SK-N-SH (cell line): ENCODE results near the gene LARP4. TPM values are rescaled to one million over a fixed set of nuclear protein-coding genes. Genes with fewer than 3 reads are reported as not detected.
"Not testable (repeated sequence)": the region's sequence is repeated elsewhere in the genome, so short reads cannot be mapped to it uniquely, and the experiment has no call there.

Experiments used
- CTCF ChIA-PET: fragments of 300-600, 350-600 bp; formaldehyde crosslinking; extraction: SDS; loops from one replicate; lab custom pipeline; 2021; lab: Yijun Ruan, JAX
- POLR2A ChIA-PET: fragments of 350-600 bp; sonication (Branson Sonifier 250); formaldehyde crosslinking; extraction: SDS; loops from one replicate; lab custom pipeline; 2020; ENCODE audit warnings: antibody characterized with exemption, inconsistent platforms; lab: Yijun Ruan, JAX
- DNase-seq: peaks from one replicate; pipeline ENCODE4 v3.0.0; 2012
- H2AFZ ChIP-seq: fragments of 200-600 bp; sonication (generic); 2 replicates; pipeline ENCODE4 v1.8.1; 2016; ENCODE audit warnings: antibody characterized with exemption, mild to moderate bottlenecking, low read depth
- H3F3A ChIP-seq: fragments of 200-600 bp; sonication (generic); replicated peaks from 2 replicates; pipeline ENCODE3; 2016; ENCODE audit warnings: antibody characterized with exemption, mild to moderate bottlenecking; ENCODE audit not compliant: insufficient read depth
- H3K27ac ChIP-seq, 2 experiments: fragments of 200-500 bp in 1 of 2; fragments of 200-600 bp in 1 of 2; sonication (Bioruptor generic) in 1 of 2; sonication (generic), shearing (Covaris generic) in 1 of 2; 2 replicates each; pipeline versions ENCODE4 v1.5.1 to v1.6.1; 2014 to 2016; ENCODE audit warnings: low read depth in 2 of 2, inconsistent platforms in 1 of 2, low read length in 1 of 2, mild to moderate bottlenecking in 1 of 2, mixed read lengths in 1 of 2
- H3K27me3 ChIP-seq: fragments of 200-600 bp; sonication (generic), shearing (Covaris generic); 2 replicates; pipeline ENCODE4 v1.6.1; 2016; ENCODE audit warnings: mixed run types; ENCODE audit not compliant: insufficient read depth
- H3K36me3 ChIP-seq, 2 experiments: fragments of 200-500 bp in 1 of 2; fragments of 200-600 bp in 1 of 2; sonication (Bioruptor generic) in 1 of 2; sonication (generic) in 1 of 2; replicated peaks in 1 of 2; 2 replicates each; pipeline versions ENCODE3 to v1.5.1; 2014 to 2016; ENCODE audit warnings: low read length in 1 of 2, mild to moderate bottlenecking in 1 of 2; ENCODE audit not compliant: insufficient read depth in 2 of 2, control insufficient read depth in 1 of 2
- H3K4me1 ChIP-seq, 2 experiments: fragments of 200-500 bp in 1 of 2; fragments of 200-600 bp in 1 of 2; sonication (Bioruptor generic) in 1 of 2; sonication (generic), shearing (Covaris generic) in 1 of 2; 2 replicates each; pipeline versions ENCODE4 v1.5.1 to v1.6.1; 2014 to 2016; ENCODE audit warnings: low read depth in 1 of 2, low read length in 1 of 2, mixed run types in 1 of 2; ENCODE audit not compliant: insufficient read depth in 2 of 2, control insufficient read depth in 1 of 2
- H3K4me2 ChIP-seq: fragments of 200-600 bp; sonication (generic), shearing (Covaris generic); 2 replicates; pipeline ENCODE4 v1.6.1; 2017; ENCODE audit warnings: mixed run types
- H3K4me3 ChIP-seq, 2 experiments: fragments of 200-500 bp in 1 of 2; fragments of 200-600 bp in 1 of 2; sonication (Bioruptor generic) in 1 of 2; sonication (generic), shearing (Covaris generic) in 1 of 2; 2 replicates each; pipeline versions ENCODE4 v1.5.1 to v1.8.1; 2014 to 2016; ENCODE audit warnings: low read depth in 2 of 2, inconsistent platforms in 1 of 2, low read length in 1 of 2, mild to moderate bottlenecking in 1 of 2, mixed read lengths in 1 of 2, moderate library complexity in 1 of 2
- H3K79me2 ChIP-seq: fragments of 200-600 bp; sonication (generic); 2 replicates; pipeline ENCODE4 v1.8.1; 2017; ENCODE audit warnings: mild to moderate bottlenecking; ENCODE audit not compliant: insufficient read depth
- H3K9ac ChIP-seq: fragments of 200-600 bp; sonication (generic); 2 replicates; pipeline ENCODE4 v1.6.1; 2017; ENCODE audit warnings: mixed run types
- H3K9me2 ChIP-seq: fragments of 200-600 bp; sonication (generic); 2 replicates; pipeline ENCODE4 v1.6.1; 2017; ENCODE audit warnings: mixed run types
- H3K9me3 ChIP-seq: fragments of 200-600 bp; sonication (generic); 2 replicates; pipeline ENCODE4 v1.6.1; 2017; ENCODE audit warnings: mixed run types, mild to moderate bottlenecking, moderate library complexity
- H4K20me1 ChIP-seq: fragments of 200-600 bp; sonication (generic); 2 replicates; pipeline ENCODE4 v1.6.1; 2017; ENCODE audit warnings: mild to moderate bottlenecking, mixed run types; ENCODE audit not compliant: insufficient read depth
- EP300 ChIP-seq, 2 experiments: IDR thresholded peaks; 2 replicates each; pipeline versions ENCODE4 v1.4.0 to v1.6.1; 2012; ENCODE audit warnings: borderline replicate concordance in 1 of 2, low read depth in 1 of 2, low read length in 1 of 2
- GABPA ChIP-seq: IDR thresholded peaks from 2 replicates; pipeline ENCODE4 v1.4.0; 2012; ENCODE audit warnings: low read depth, mild to moderate bottlenecking
- GATA2 ChIP-seq: sonication (generic); formaldehyde crosslinking; IDR thresholded peaks from 2 replicates; pipeline ENCODE4 v1.5.0; 2020; ENCODE audit warnings: mild to moderate bottlenecking, missing genetic modification reagents
- MAX ChIP-seq: IDR thresholded peaks from 2 replicates; pipeline ENCODE4 v1.4.0; 2012; ENCODE audit warnings: low read depth
- MXI1 ChIP-seq: IDR thresholded peaks from 2 replicates; pipeline ENCODE4 v1.6.1; 2012; ENCODE audit warnings: mild to moderate bottlenecking, low read depth, low read length, improper control_type of control experiment
- NFIC ChIP-seq: IDR thresholded peaks from 2 replicates; pipeline ENCODE4 v1.4.0; 2012; ENCODE audit warnings: borderline replicate concordance
- NRF1 ChIP-seq: IDR thresholded peaks from 2 replicates; pipeline ENCODE4 v1.6.1; 2012; ENCODE audit warnings: low read depth, mild to moderate bottlenecking, low read length
- POLR2AphosphoS5 ChIP-seq: IDR thresholded peaks from 2 replicates; pipeline ENCODE4 v1.6.1; 2012; ENCODE audit warnings: low read depth, low read length
- RXRA ChIP-seq: IDR thresholded peaks from 2 replicates; pipeline ENCODE4 v1.4.0; 2012; ENCODE audit warnings: low read depth, mild to moderate bottlenecking, borderline replicate concordance
- SIN3A ChIP-seq: IDR thresholded peaks from 2 replicates; pipeline ENCODE4 v1.6.1; 2012; ENCODE audit warnings: low read depth, mild to moderate bottlenecking, low read length, moderate library complexity, borderline replicate concordance
- TCF12 ChIP-seq: IDR thresholded peaks from 2 replicates; pipeline ENCODE4 v1.4.0; 2012
- USF2 ChIP-seq: fragments of 150-350 bp; IDR thresholded peaks from 2 replicates; pipeline ENCODE4 v1.6.1; 2017; ENCODE audit warnings: antibody characterized with exemption, low read length, low read depth, borderline replicate concordance
- YY1 ChIP-seq: IDR thresholded peaks from 2 replicates; pipeline ENCODE4 v1.4.0; 2012; ENCODE audit warnings: low read depth, mild to moderate bottlenecking
- WGBS: methylation state at CpG from one replicate; pipeline ENCODE4 v1.1.6; 2017; ENCODE audit warnings: low lambda C conversion rate; 5-methylcytosine and 5-hydroxymethylcytosine counted together
- polyA plus RNA-seq, 3 experiments: library from polyadenylated mRNA; depleted of rRNA; stranded (reverse); fragments of >200 nt; gene quantifications; 2 replicates each; pipeline ENCODE4 v1.2.3, GENCODE V29; 2012
- TF ChIP-seq, protein P1 (sequence below): fragments of 200-600 bp; sonication (generic); IDR thresholded peaks from 2 replicates; pipeline ENCODE4 v1.6.1; 2017; ENCODE audit warnings: antibody characterized with exemption, mild to moderate bottlenecking, moderate library complexity
- TF ChIP-seq, protein P2 (sequence below): IDR thresholded peaks from 2 replicates; pipeline ENCODE4 v1.4.0; 2012; ENCODE audit warnings: low read depth, borderline replicate concordance

Gene LARP4
- polyA plus RNA-seq, 1 of the 3 experiments (the other 2 are of a cell fraction) = 10.8 TPM

- TF ChIP-seq EP300 (IDR thresholded peaks at IDR 0.05; ENCODE audit: borderline replicate concordance in 1 of 2, low read depth in 1 of 2, low read length in 1 of 2) (no peak), MAX (no peak)
- TF ChIP-seq, protein P1, sequence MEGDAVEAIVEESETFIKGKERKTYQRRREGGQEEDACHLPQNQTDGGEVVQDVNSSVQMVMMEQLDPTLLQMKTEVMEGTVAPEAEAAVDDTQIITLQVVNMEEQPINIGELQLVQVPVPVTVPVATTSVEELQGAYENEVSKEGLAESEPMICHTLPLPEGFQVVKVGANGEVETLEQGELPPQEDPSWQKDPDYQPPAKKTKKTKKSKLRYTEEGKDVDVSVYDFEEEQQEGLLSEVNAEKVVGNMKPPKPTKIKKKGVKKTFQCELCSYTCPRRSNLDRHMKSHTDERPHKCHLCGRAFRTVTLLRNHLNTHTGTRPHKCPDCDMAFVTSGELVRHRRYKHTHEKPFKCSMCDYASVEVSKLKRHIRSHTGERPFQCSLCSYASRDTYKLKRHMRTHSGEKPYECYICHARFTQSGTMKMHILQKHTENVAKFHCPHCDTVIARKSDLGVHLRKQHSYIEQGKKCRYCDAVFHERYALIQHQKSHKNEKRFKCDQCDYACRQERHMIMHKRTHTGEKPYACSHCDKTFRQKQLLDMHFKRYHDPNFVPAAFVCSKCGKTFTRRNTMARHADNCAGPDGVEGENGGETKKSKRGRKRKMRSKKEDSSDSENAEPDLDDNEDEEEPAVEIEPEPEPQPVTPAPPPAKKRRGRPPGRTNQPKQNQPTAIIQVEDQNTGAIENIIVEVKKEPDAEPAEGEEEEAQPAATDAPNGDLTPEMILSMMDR = no peak
- Histone ChIP-seq H3K4me1 (no peaks in the 10 kb centered on the region), H3K79me2 (no peaks in the 10 kb centered on the region), H3F3A (peaks cover 6% of the 10 kb centered on the region), H3K27ac (no peak overlapping the region), H3K4me3 (no peak overlapping the region), H3K9me2 (no peaks in the 10 kb centered on the region), H3K4me2 (no peak overlapping the region), H2AFZ (no peak overlapping the region), H3K27me3 (no peaks in the 10 kb centered on the region), H3K36me3 (no peaks in the 10 kb centered on the region), H3K9ac (no peak overlapping the region), H4K20me1 (no peaks in the 10 kb centered on the region), H3K9me3 (no peaks in the 10 kb centered on the region)
- WGBS = 91% methylated on average over 9 of the region's 9 CpGs
- ChIA-PET CTCF (no interaction called here), POLR2A (no interaction called here)
- no peak for DNase-seq
Measured at GRCh38 chr12:50365709-50366406, 34.8 kb upstream of the LARP4 start.

DNA sequence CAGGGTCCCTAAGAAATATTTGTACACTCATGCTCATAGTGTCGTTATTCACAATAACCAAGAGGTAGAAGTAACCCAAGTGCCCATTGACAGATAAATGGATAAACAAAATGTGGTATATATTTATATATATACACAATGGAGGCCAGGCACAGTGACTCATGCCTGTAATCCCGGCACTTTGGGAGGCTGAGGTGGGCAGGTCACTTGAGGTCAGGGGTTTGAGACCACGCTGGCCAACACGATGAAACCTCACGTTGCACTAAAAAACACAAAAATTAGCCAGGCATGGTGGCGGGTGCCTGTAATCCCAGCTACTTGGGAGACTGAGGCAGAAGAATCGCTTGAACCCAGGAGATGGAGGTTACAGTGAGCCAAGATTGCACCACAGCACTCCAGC, 30.0 kb upstream of the LARP4 start:
- H3K4me2 ChIP-seq, DNase-seq, H3K9me2 ChIP-seq, H3F3A ChIP-seq, H3K79me2 ChIP-seq, H3K27me3 ChIP-seq, H3K27ac ChIP-seq, H3K9ac ChIP-seq, POLR2A ChIA-PET, CTCF ChIA-PET, H2AFZ ChIP-seq, H3K36me3 ChIP-seq, H3K4me3 ChIP-seq, H3K9me3 ChIP-seq, H3K4me1 ChIP-seq, H4K20me1 ChIP-seq: not testable (repeated sequence)
- WGBS = 76% methylated on average over 7 of the region's 7 CpGs

GRCh38 chr12:50375802-50376201, 24.9 kb upstream of the LARP4 start:
- TF ChIP-seq TCF12 = no peak
- TF ChIP-seq NFIC = no peak
- TF ChIP-seq MXI1 = no peak
- TF ChIP-seq RXRA = no peak
- no peak for TF ChIP-seq POLR2AphosphoS5
- TF ChIP-seq YY1 = no peak
- no peak for TF ChIP-seq GABPA
- TF ChIP-seq USF2 = no peak
- no peak for TF ChIP-seq SIN3A
- no peak for TF ChIP-seq EP300 (IDR thresholded peaks at IDR 0.05; ENCODE audit: borderline replicate concordance in 1 of 2, low read depth in 1 of 2, low read length in 1 of 2)
- TF ChIP-seq, protein P2, sequence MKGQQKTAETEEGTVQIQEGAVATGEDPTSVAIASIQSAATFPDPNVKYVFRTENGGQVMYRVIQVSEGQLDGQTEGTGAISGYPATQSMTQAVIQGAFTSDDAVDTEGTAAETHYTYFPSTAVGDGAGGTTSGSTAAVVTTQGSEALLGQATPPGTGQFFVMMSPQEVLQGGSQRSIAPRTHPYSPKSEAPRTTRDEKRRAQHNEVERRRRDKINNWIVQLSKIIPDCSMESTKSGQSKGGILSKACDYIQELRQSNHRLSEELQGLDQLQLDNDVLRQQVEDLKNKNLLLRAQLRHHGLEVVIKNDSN = no peak
- TF ChIP-seq GATA2 = no peak
- no peak for TF ChIP-seq MAX
- TF ChIP-seq NRF1 = no peak
- Histone ChIP-seq H3K27ac (no peak overlapping the region), H2AFZ (no peak overlapping the region), H3K9ac (no peak overlapping the region), H3K79me2 (no peaks in the 10 kb centered on the region), H3F3A (no peaks in the 10 kb centered on the region), H3K27me3 (no peaks in the 10 kb centered on the region), H3K9me3 (no peaks in the 10 kb centered on the region), H3K36me3 (no peaks in the 10 kb centered on the region), H3K4me3 (no peak overlapping the region), H3K4me2 (no peak overlapping the region), H3K9me2 (no peaks in the 10 kb centered on the region), H4K20me1 (no peaks in the 10 kb centered on the region), H3K4me1 (no peaks in the 10 kb centered on the region)
- ChIA-PET CTCF (no interaction called here), POLR2A (no interaction called here)
- DNase-seq = no peak
- WGBS = 74% methylated on average over 3 of the region's 8 CpGs
